Activated CD4-positive, alpha-beta memory T cell treated with anti-CD3 and anti-CD28 coated beads for 36 hours (primary cell): ENCODE measurements around the gene FA2H. TPM values are rescaled to one million over a fixed set of nuclear protein-coding genes. Genes with fewer than 3 reads are reported as not detected.
"Not testable (repeated sequence)": the region's sequence is repeated elsewhere in the genome, so short reads cannot be mapped to it uniquely, and the experiment has no call there.

Source experiments
- CTCF ChIA-PET: fragments of 350-600 bp; sonication (Branson Sonifier 250); formaldehyde crosslinking; loops from one replicate; lab custom pipeline; 2021; ENCODE audit warnings: antibody characterized with exemption, inconsistent platforms; lab: Charles Lee
- POLR2A ChIA-PET: fragments of 350-600 bp; sonication (Branson Sonifier 250); formaldehyde crosslinking; loops from one replicate; lab custom pipeline; 2021; ENCODE audit warnings: antibody characterized with exemption; lab: Charles Lee
- DNase-seq: peaks from one replicate; pipeline ENCODE4 v3.0.0-alpha.2; 2020
- H3K27ac Mint-ChIP-seq: one replicate; pipeline ENCODE4 v1.8.0; 2021; ENCODE audit warnings: mixed read lengths
- H3K27me3 Mint-ChIP-seq: one replicate; pipeline ENCODE4 v1.8.0; 2021; ENCODE audit warnings: mixed read lengths
- H3K36me3 Mint-ChIP-seq: one replicate; pipeline ENCODE4 v1.8.0; 2021; ENCODE audit warnings: mixed read lengths
- H3K4me1 Mint-ChIP-seq: one replicate; pipeline ENCODE4 v1.8.0; 2021; ENCODE audit warnings: low read depth, mixed read lengths
- H3K4me3 Mint-ChIP-seq: one replicate; pipeline ENCODE4 v1.8.0; 2021; ENCODE audit warnings: mild to moderate bottlenecking, mixed read lengths
- H3K9me3 Mint-ChIP-seq: one replicate; pipeline ENCODE4 v1.8.0; 2021; ENCODE audit warnings: mixed read lengths
- intact Hi-C: fragments of 100-400 bp; cut with micrococcal nuclease; formaldehyde crosslinking; loops from one replicate; pipeline ENCODE4 v1.15.1; 2023
- total RNA-seq, 2 experiments: library from RNA; stranded (reverse); gene quantifications; one replicate each; pipeline ENCODE4 v1.2.3, GENCODE V29; 2021

Gene FA2H
- total RNA-seq, 2 experiments from 2014 or later: 0.22 TPM; not detected in 1

- peaks cover 43% of the 10 kb centered on the region for H3K36me3 Mint-ChIP-seq
- no peak for DNase-seq
- peaks cover 12% of the 10 kb centered on the region for H3K4me1 Mint-ChIP-seq
- H3K27me3 Mint-ChIP-seq: no peaks in the 10 kb centered on the region
- H3K27ac Mint-ChIP-seq: no peak overlapping the region
- ChIA-PET CTCF (no interaction called here), POLR2A (no interaction called here)
- intact Hi-C loops: no loop called here
- no peak overlapping the region for H3K4me3 Mint-ChIP-seq
- no peaks in the 10 kb centered on the region for H3K9me3 Mint-ChIP-seq
These were observed 83.3 kb downstream of the FA2H start for GRCh38 chr16:74691093-74691855.

- Mint-ChIP-seq H3K36me3 (peaks cover 17% of the 10 kb centered on the region), H3K9me3 (no peaks in the 10 kb centered on the region), H3K27me3 (no peaks in the 10 kb centered on the region), H3K4me3 (no peak overlapping the region), H3K27ac (no peak overlapping the region), H3K4me1 (no peaks in the 10 kb centered on the region)
- ChIA-PET CTCF (interaction anchor here (1.6 kb wide), 1 partner anchor 13 kb away, joined by 4 read pairs; no protein-coding TSS in a partner anchor), POLR2A (no interaction called here)
- intact Hi-C loops: no loop called here
- no peak for DNase-seq
These were observed 92.1 kb downstream of the FA2H start for GRCh38 chr16:74682556-74682955.

- H3K9me3 Mint-ChIP-seq: no peaks in the 10 kb centered on the region
- H3K36me3 Mint-ChIP-seq: peaks cover 21% of the 10 kb centered on the region
- no peak overlapping the region for H3K27ac Mint-ChIP-seq
- no peak for DNase-seq
- no peaks in the 10 kb centered on the region for H3K27me3 Mint-ChIP-seq
- POLR2A ChIA-PET: interaction anchor here (0.9 to 1.4 kb wide), 2 partner anchors 14 to 19 kb away, joined by 3 to 5 read pairs; partner anchors contain the start of genes MLKL and RFWD3
- intact Hi-C loops: no loop called here
- no peak overlapping the region for H3K4me3 Mint-ChIP-seq
- CTCF ChIA-PET: interaction anchor here (0.6 to 0.9 kb wide), 2 partner anchors 53 to 182 kb away, joined by 3 read pairs; no protein-coding TSS in a partner anchor
- H3K4me1 Mint-ChIP-seq: no peaks in the 10 kb centered on the region
These were observed 93.9 kb downstream of the FA2H start for GRCh38 chr16:74680681-74681080.

- H3K27ac Mint-ChIP-seq: no peak overlapping the region
- H3K9me3 Mint-ChIP-seq: no peaks in the 10 kb centered on the region
- H3K27me3 Mint-ChIP-seq: no peaks in the 10 kb centered on the region
- H3K36me3 Mint-ChIP-seq: peaks cover 21% of the 10 kb centered on the region
- H3K4me1 Mint-ChIP-seq: no peaks in the 10 kb centered on the region
- H3K4me3 Mint-ChIP-seq: no peak overlapping the region
- intact Hi-C loops: no loop called here
- CTCF ChIA-PET: interaction anchor here (0.6 kb wide), 1 partner anchor 53 kb away, joined by 3 read pairs; no protein-coding TSS in a partner anchor
- POLR2A ChIA-PET: interaction anchor here (0.9 to 1.4 kb wide), 2 partner anchors 13 to 20 kb away, joined by 3 to 5 read pairs; partner anchors contain the start of genes MLKL and RFWD3
- DNase-seq: no peak
These were observed 94.6 kb downstream of the FA2H start for GRCh38 chr16:74679983-74680382.

- POLR2A ChIA-PET: no interaction called here
- CTCF ChIA-PET: no interaction called here
- H3K27ac Mint-ChIP-seq: no peak overlapping the region
These were observed 96.8 kb downstream of the FA2H start for GRCh38 chr16:74677868-74678267.

GRCh38 chr16:74673876-74674275 lies 100.7 kb downstream of the FA2H start:
- intact Hi-C loops: no loop called here
- H3K9me3 Mint-ChIP-seq: no peaks in the 10 kb centered on the region
- H3K27me3 Mint-ChIP-seq: no peaks in the 10 kb centered on the region
- POLR2A ChIA-PET: no interaction called here
- CTCF ChIA-PET: interaction anchor here (0.7 kb wide), 1 partner anchor 684 kb away, joined by 3 read pairs; no protein-coding TSS in a partner anchor
- no peak for DNase-seq
- H3K4me1 Mint-ChIP-seq: no peaks in the 10 kb centered on the region
- H3K36me3 Mint-ChIP-seq: peaks cover 26% of the 10 kb centered on the region
- no peak overlapping the region for H3K4me3 Mint-ChIP-seq
- no peak overlapping the region for H3K27ac Mint-ChIP-seq

More at GRCh38 chr16:74677868-74678267, 96.8 kb downstream of the FA2H start:
- no peaks in the 10 kb centered on the region for H3K27me3 Mint-ChIP-seq
- intact Hi-C loops: no loop called here
- DNase-seq: no peak
- no peaks in the 10 kb centered on the region for H3K9me3 Mint-ChIP-seq
- H3K4me1 Mint-ChIP-seq: no peaks in the 10 kb centered on the region
- no peak overlapping the region for H3K4me3 Mint-ChIP-seq
- peaks cover 23% of the 10 kb centered on the region for H3K36me3 Mint-ChIP-seq

- H3K4me3 Mint-ChIP-seq, CTCF ChIA-PET: not testable (repeated sequence)
- intact Hi-C loops: loop anchor here (5.0 to 10.0 kb wide), 2 partner anchors 978 to 2004 kb away; partner anchors contain the start of genes KARS1 and TERF2IP
These were observed 105.7 kb downstream of the FA2H start for GRCh38 chr16:74668877-74669276.

GRCh38 chr16:74667255-74667700 lies 107.3 kb downstream of the FA2H start:
- H3K27ac Mint-ChIP-seq: peak overlapping the region; percentile 91
- ChIA-PET CTCF (interaction anchor here (0.9 to 2.2 kb wide), 5 partner anchors 13 to 45 kb away, joined by 3 to 14 read pairs (median 5); partner anchors contain the start of gene MLKL), POLR2A (interaction anchor here (0.8 to 4.3 kb wide), 15 partner anchors 8 to 442 kb away, joined by 3 to 43 read pairs (median 4); partner anchors contain the start of genes GLG1 and MLKL)
- H3K4me1 Mint-ChIP-seq: peaks cover 36% of the 10 kb centered on the region
- peak overlapping the region; percentile 85 for H3K4me3 Mint-ChIP-seq
- intact Hi-C loops: loop anchor here (1.0 to 10.0 kb wide), 5 partner anchors 33 to 2002 kb away; partner anchors contain the start of genes KARS1, MLKL, PSMD7 and TERF2IP
- no peaks in the 10 kb centered on the region for H3K9me3 Mint-ChIP-seq
- DNase-seq: peak; percentile 58
- peaks cover 43% of the 10 kb centered on the region for H3K36me3 Mint-ChIP-seq
- no peaks in the 10 kb centered on the region for H3K27me3 Mint-ChIP-seq

More at GRCh38 chr16:74668877-74669276, 105.7 kb downstream of the FA2H start:
- Mint-ChIP-seq H3K36me3 (peaks cover 28% of the 10 kb centered on the region), H3K4me1 (peaks cover 22% of the 10 kb centered on the region)
- not testable (repeated sequence) for H3K27me3 Mint-ChIP-seq, DNase-seq, H3K27ac Mint-ChIP-seq, H3K9me3 Mint-ChIP-seq
- POLR2A ChIA-PET: interaction anchor here (4.3 kb wide), 1 partner anchor 31 kb away, joined by 43 read pairs; the partner anchor contains the start of gene MLKL

- intact Hi-C loops: loop anchor here (1.0 to 10.0 kb wide), 6 partner anchors 34 to 2002 kb away; partner anchors contain the start of genes GLG1, KARS1, MLKL and PSMD7
- Mint-ChIP-seq H3K27ac (peak within 1 kb of the TSS; percentile 91), H3K27me3 (no peaks in the 10 kb centered on the region), H3K4me3 (peak within 1 kb of the TSS; percentile 85), H3K4me1 (peaks cover 39% of the 10 kb centered on the region), H3K9me3 (no peaks in the 10 kb centered on the region), H3K36me3 (peaks cover 40% of the 10 kb centered on the region)
- ChIA-PET POLR2A (interaction anchor here (0.8 to 4.3 kb wide), 18 partner anchors 8 to 443 kb away, joined by 3 to 43 read pairs (median 4); partner anchors contain the start of genes GLG1, MLKL and PSMD7), CTCF (interaction anchor here (0.9 to 2.2 kb wide), 5 partner anchors 12 to 44 kb away, joined by 3 to 14 read pairs (median 5); partner anchors contain the start of gene MLKL)
- peak; percentile 98 for DNase-seq
These were observed 108.0 kb downstream of the FA2H start, which contains the start of gene RFWD3 for GRCh38 chr16:74666425-74667254. TSS of gene RFWD3 (minus strand) at chr16:74666877. CDS start at chr16:74661449, 5,428 bp downstream.

- ChIA-PET CTCF (interaction anchor here (1.2 kb wide), 1 partner anchor 11 kb away, joined by 5 read pairs; no protein-coding TSS in a partner anchor), POLR2A (interaction anchor here (1.0 to 4.3 kb wide), 9 partner anchors 9 to 444 kb away, joined by 3 to 43 read pairs (median 6); partner anchors contain the start of genes GLG1, MLKL and PSMD7)
- DNase-seq: no peak
- Mint-ChIP-seq H3K4me1 (peaks cover 43% of the 10 kb centered on the region), H3K36me3 (peaks cover 40% of the 10 kb centered on the region), H3K27ac (peak overlapping the region; percentile 91), H3K9me3 (no peaks in the 10 kb centered on the region), H3K4me3 (peak overlapping the region; percentile 85), H3K27me3 (no peaks in the 10 kb centered on the region)
- intact Hi-C loops: loop anchor here (1.0 to 10.0 kb wide), 4 partner anchors 39 to 2001 kb away; partner anchors contain the start of genes GLG1, KARS1 and TERF2IP
These were observed 108.6 kb downstream of the FA2H start for GRCh38 chr16:74666010-74666421.
